Measurements from ENCODE around the gene TCF7. TPM values are rescaled to one million over a fixed set of nuclear protein-coding genes. Genes with fewer than 3 reads are reported as not detected.

The TCF7 gene
- total and polyA plus RNA-seq, 4 donors: 1.3 to 2.7 (median 2.2) TPM

DNA sequence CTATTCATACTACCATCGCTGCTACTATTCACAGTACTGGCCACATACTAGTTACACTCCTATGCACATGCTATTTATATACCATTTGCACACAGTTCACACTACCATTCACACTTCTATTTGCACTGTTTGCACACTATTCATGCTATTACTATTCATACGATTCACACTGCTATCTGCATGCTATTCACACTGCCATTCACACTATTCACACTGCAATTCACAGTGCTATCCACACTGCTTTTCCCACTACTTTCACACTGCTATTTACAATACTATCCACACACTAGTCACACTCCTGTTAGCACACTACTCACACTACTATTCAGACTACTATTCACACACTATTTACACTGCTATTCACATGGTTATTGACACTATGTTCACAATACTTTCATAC lies 39.4 kb upstream of the TCF7 start:
- Histone ChIP-seq H3K4me3 (ENCODE audit: low read depth in 1 of 3, low read length in 3 of 3) (no peak overlapping the region), H3K9me3 (ENCODE audit: control insufficient read depth in 4 of 4, low read length in 3 of 4) (no peaks in the 10 kb centered on the region), H3K4me1 (ENCODE audit: control insufficient read depth in 4 of 4, insufficient read depth in 4 of 4, low read length in 3 of 4) (peaks cover 3 to 9% (median 6%) of the 10 kb centered on the region in 4 donors), H3K27me3 (ENCODE audit: control insufficient read depth in 4 of 4, insufficient read depth in 4 of 4, low read length in 3 of 4) (peaks cover 0 to 2% (median under 1%) of the 10 kb centered on the region in 4 donors), H3K27ac (ENCODE audit: low read depth in 1 of 2, low read length in 2 of 2) (no peak overlapping the region), H3K36me3 (ENCODE audit: control insufficient read depth in 4 of 4, insufficient read depth in 3 of 4, low read depth in 1 of 4, low read length in 3 of 4) (no peaks in the 10 kb centered on the region), H3K9ac (ENCODE audit: low read depth in 1 of 2, low read length in 2 of 2) (no peak overlapping the region)
- no peak for TF ChIP-seq REST (IDR thresholded peaks at IDR 0.05)
- TF ChIP-seq, protein P1, sequence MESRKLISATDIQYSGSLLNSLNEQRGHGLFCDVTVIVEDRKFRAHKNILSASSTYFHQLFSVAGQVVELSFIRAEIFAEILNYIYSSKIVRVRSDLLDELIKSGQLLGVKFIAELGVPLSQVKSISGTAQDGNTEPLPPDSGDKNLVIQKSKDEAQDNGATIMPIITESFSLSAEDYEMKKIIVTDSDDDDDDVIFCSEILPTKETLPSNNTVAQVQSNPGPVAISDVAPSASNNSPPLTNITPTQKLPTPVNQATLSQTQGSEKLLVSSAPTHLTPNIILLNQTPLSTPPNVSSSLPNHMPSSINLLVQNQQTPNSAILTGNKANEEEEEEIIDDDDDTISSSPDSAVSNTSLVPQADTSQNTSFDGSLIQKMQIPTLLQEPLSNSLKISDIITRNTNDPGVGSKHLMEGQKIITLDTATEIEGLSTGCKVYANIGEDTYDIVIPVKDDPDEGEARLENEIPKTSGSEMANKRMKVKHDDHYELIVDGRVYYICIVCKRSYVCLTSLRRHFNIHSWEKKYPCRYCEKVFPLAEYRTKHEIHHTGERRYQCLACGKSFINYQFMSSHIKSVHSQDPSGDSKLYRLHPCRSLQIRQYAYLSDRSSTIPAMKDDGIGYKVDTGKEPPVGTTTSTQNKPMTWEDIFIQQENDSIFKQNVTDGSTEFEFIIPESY (IDR thresholded peaks at IDR 0.05): no peak
- no peak for TF ChIP-seq GABPA (IDR thresholded peaks at IDR 0.05 in 1 of 2, conservative IDR thresholded peaks at IDR 0.05 in 1 of 2)
- no peak for TF ChIP-seq FOXA2 (IDR thresholded peaks at IDR 0.05)
- TF ChIP-seq ATF3 (IDR thresholded peaks at IDR 0.05): no peak
- TF ChIP-seq, protein P2, sequence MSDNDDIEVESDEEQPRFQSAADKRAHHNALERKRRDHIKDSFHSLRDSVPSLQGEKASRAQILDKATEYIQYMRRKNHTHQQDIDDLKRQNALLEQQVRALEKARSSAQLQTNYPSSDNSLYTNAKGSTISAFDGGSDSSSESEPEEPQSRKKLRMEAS (IDR thresholded peaks at IDR 0.05): no peak
- TF ChIP-seq YY1 (IDR thresholded peaks at IDR 0.05): no peak
- no peak for TF ChIP-seq FOXA1 (IDR thresholded peaks at IDR 0.05)
- WGBS: 93% methylated on average over 2 of the region's 2 CpGs
- DNase-seq (ENCODE audit: low spot score): no peak

- H3K9me3 ChIP-seq (ENCODE audit: control insufficient read depth in 4 of 4, low read length in 3 of 4): no peaks in the 10 kb centered on the region
- DNase-seq (ENCODE audit: low spot score): no peak
- H3K4me3 ChIP-seq (ENCODE audit: low read depth in 1 of 3, low read length in 3 of 3): no peak overlapping the region
- H3K4me1 ChIP-seq (ENCODE audit: control insufficient read depth in 4 of 4, insufficient read depth in 4 of 4, low read length in 3 of 4): no peaks in the 10 kb centered on the region
- H3K36me3 ChIP-seq (ENCODE audit: control insufficient read depth in 4 of 4, insufficient read depth in 3 of 4, low read depth in 1 of 4, low read length in 3 of 4): no peaks in the 10 kb centered on the region
- H3K27me3 ChIP-seq (ENCODE audit: control insufficient read depth in 4 of 4, insufficient read depth in 4 of 4, low read length in 3 of 4): no peaks in the 10 kb centered on the region
- H3K9ac ChIP-seq (ENCODE audit: low read depth in 1 of 2, low read length in 2 of 2): no peak overlapping the region
- 81% methylated on average over 8 of the region's 8 CpGs for WGBS
- no peak overlapping the region for H3K27ac ChIP-seq (ENCODE audit: low read depth in 1 of 2, low read length in 2 of 2)
- no peak for TF ChIP-seq NR2F2 (IDR thresholded peaks at IDR 0.05)
- TF ChIP-seq EGR1 (IDR thresholded peaks at IDR 0.05; ENCODE audit: low read depth in 2 of 2): no peak
- TF ChIP-seq, protein P2 (IDR thresholded peaks at IDR 0.05): no peak
- no peak for TF ChIP-seq RXRA (IDR thresholded peaks at IDR 0.05)
- no peak for TF ChIP-seq HNF4G (IDR thresholded peaks at IDR 0.05)
- TF ChIP-seq, protein P3, sequence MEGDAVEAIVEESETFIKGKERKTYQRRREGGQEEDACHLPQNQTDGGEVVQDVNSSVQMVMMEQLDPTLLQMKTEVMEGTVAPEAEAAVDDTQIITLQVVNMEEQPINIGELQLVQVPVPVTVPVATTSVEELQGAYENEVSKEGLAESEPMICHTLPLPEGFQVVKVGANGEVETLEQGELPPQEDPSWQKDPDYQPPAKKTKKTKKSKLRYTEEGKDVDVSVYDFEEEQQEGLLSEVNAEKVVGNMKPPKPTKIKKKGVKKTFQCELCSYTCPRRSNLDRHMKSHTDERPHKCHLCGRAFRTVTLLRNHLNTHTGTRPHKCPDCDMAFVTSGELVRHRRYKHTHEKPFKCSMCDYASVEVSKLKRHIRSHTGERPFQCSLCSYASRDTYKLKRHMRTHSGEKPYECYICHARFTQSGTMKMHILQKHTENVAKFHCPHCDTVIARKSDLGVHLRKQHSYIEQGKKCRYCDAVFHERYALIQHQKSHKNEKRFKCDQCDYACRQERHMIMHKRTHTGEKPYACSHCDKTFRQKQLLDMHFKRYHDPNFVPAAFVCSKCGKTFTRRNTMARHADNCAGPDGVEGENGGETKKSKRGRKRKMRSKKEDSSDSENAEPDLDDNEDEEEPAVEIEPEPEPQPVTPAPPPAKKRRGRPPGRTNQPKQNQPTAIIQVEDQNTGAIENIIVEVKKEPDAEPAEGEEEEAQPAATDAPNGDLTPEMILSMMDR (IDR thresholded peaks at IDR 0.05; ENCODE audit: low read depth, low read length, missing input control): no peak
- no peak for TF ChIP-seq ATF3 (IDR thresholded peaks at IDR 0.05)
- no peak for TF ChIP-seq FOXA2 (IDR thresholded peaks at IDR 0.05)
- TF ChIP-seq SP1 (IDR thresholded peaks at IDR 0.05): no peak
- TF ChIP-seq REST (IDR thresholded peaks at IDR 0.05): no peak
- no peak for TF ChIP-seq JUND (IDR thresholded peaks at IDR 0.05)
- TF ChIP-seq YY1 (IDR thresholded peaks at IDR 0.05): no peak
- no peak for TF ChIP-seq HNF4A (conservative IDR thresholded peaks at IDR 0.05)
- TF ChIP-seq, protein P1 (IDR thresholded peaks at IDR 0.05): no peak
These were observed 36.4 kb upstream of the TCF7 start for GRCh38 chr5:134077926-134078580.

All from liver (tissue), 9 donors.